ENCODE data around the gene FBXO3.

- TF ChIP-seq CTCF (conservative IDR thresholded peaks at IDR 0.05; ENCODE audit: low read length) (no peak), EZH2phosphoT487 (IDR thresholded peaks at IDR 0.05; ENCODE audit: borderline replicate concordance, low read depth, low read length) (no peak)
Observed at GRCh38 chr11:33701302-33702230, 72.8 kb downstream of the FBXO3 start.

Data from OCI-LY7 (cell line).